ENCODE data around the gene CD200R1. TPM values are rescaled to one million over a fixed set of nuclear protein-coding genes. Genes with fewer than 3 reads are reported as not detected.

The CD200R1 gene
- total RNA-seq, 1 donor, result under 0.01 TPM

- no peak for TF ChIP-seq CTCF (IDR thresholded peaks at IDR 0.05; ENCODE audit: extremely low read depth, low read depth, low read length)
- Histone ChIP-seq H3K36me3 (ENCODE audit: insufficient read depth, low read length) (no peaks in the 10 kb centered on the region), H3K27ac (ENCODE audit: low read depth, low read length) (no peak overlapping the region), H3K4me1 (ENCODE audit: insufficient read depth, low read length) (no peaks in the 10 kb centered on the region), H3K9me3 (ENCODE audit: low read depth, low read length) (no peaks in the 10 kb centered on the region), H2AFZ (ENCODE audit: low read length) (no peak overlapping the region), H3K4me3 (ENCODE audit: insufficient read depth, low read length) (no peak overlapping the region), H3K4me2 (ENCODE audit: insufficient read depth, low read length) (no peak overlapping the region), H4K20me1 (ENCODE audit: insufficient read depth, low read length) (no peaks in the 10 kb centered on the region), H3K79me2 (ENCODE audit: insufficient read depth, low read length) (no peaks in the 10 kb centered on the region), H3K27me3 (ENCODE audit: insufficient read depth, low read length) (peaks cover 20% of the 10 kb centered on the region)
- DNase-seq (ENCODE audit: insufficient read length, low spot score, missing footprints), result no peak
These were observed 9.2 kb downstream of the CD200R1 start for GRCh38 chr3:112965656-112966055.

GRCh38 chr3:112963683-112964082, 11.2 kb downstream of the CD200R1 start:
- no peak overlapping the region for H3K27ac ChIP-seq (ENCODE audit: low read depth, low read length)
- no peaks in the 10 kb centered on the region for H3K4me1 ChIP-seq (ENCODE audit: insufficient read depth, low read length)
- H3K4me3 ChIP-seq (ENCODE audit: insufficient read depth, low read length), result no peak overlapping the region
- H3K36me3 ChIP-seq (ENCODE audit: insufficient read depth, low read length), result no peaks in the 10 kb centered on the region
- H3K9me3 ChIP-seq (ENCODE audit: low read depth, low read length), result no peaks in the 10 kb centered on the region
- H3K27me3 ChIP-seq (ENCODE audit: insufficient read depth, low read length), result peaks cover 28% of the 10 kb centered on the region
- no peak overlapping the region for H2AFZ ChIP-seq (ENCODE audit: low read length)
- no peak for TF ChIP-seq CTCF (IDR thresholded peaks at IDR 0.05; ENCODE audit: extremely low read depth, low read depth, low read length)
- no peak for DNase-seq (ENCODE audit: insufficient read length, low spot score, missing footprints)
- H3K4me2 ChIP-seq (ENCODE audit: insufficient read depth, low read length), result no peak overlapping the region
- H4K20me1 ChIP-seq (ENCODE audit: insufficient read depth, low read length), result no peaks in the 10 kb centered on the region
- H3K79me2 ChIP-seq (ENCODE audit: insufficient read depth, low read length), result no peaks in the 10 kb centered on the region

- Histone ChIP-seq H4K20me1 (ENCODE audit: insufficient read depth, low read length) (no peaks in the 10 kb centered on the region), H3K27me3 (ENCODE audit: insufficient read depth, low read length) (peaks cover 14% of the 10 kb centered on the region), H3K36me3 (ENCODE audit: insufficient read depth, low read length) (no peaks in the 10 kb centered on the region), H3K4me3 (ENCODE audit: insufficient read depth, low read length) (no peak overlapping the region), H3K79me2 (ENCODE audit: insufficient read depth, low read length) (no peaks in the 10 kb centered on the region), H2AFZ (ENCODE audit: low read length) (no peak overlapping the region), H3K9me3 (ENCODE audit: low read depth, low read length) (no peaks in the 10 kb centered on the region), H3K4me1 (ENCODE audit: insufficient read depth, low read length) (no peaks in the 10 kb centered on the region), H3K27ac (ENCODE audit: low read depth, low read length) (no peak overlapping the region), H3K4me2 (ENCODE audit: insufficient read depth, low read length) (no peak overlapping the region)
- no peak for DNase-seq (ENCODE audit: insufficient read length, low spot score, missing footprints)
- TF ChIP-seq CTCF (IDR thresholded peaks at IDR 0.05; ENCODE audit: extremely low read depth, low read depth, low read length), result no peak
These were observed 15.9 kb downstream of the CD200R1 start for GRCh38 chr3:112958811-112959560.

GRCh38 chr3:112956351-112956750, 18.6 kb downstream of the CD200R1 start:
- H3K4me3 ChIP-seq (ENCODE audit: insufficient read depth, low read length), result no peak overlapping the region
- no peak for DNase-seq (ENCODE audit: insufficient read length, low spot score, missing footprints)
- no peaks in the 10 kb centered on the region for H3K9me3 ChIP-seq (ENCODE audit: low read depth, low read length)
- no peak overlapping the region for H2AFZ ChIP-seq (ENCODE audit: low read length)
- no peaks in the 10 kb centered on the region for H4K20me1 ChIP-seq (ENCODE audit: insufficient read depth, low read length)
- no peak overlapping the region for H3K4me2 ChIP-seq (ENCODE audit: insufficient read depth, low read length)
- H3K36me3 ChIP-seq (ENCODE audit: insufficient read depth, low read length), result no peaks in the 10 kb centered on the region
- no peak overlapping the region for H3K27ac ChIP-seq (ENCODE audit: low read depth, low read length)
- H3K79me2 ChIP-seq (ENCODE audit: insufficient read depth, low read length), result no peaks in the 10 kb centered on the region
- H3K4me1 ChIP-seq (ENCODE audit: insufficient read depth, low read length), result no peaks in the 10 kb centered on the region
- TF ChIP-seq CTCF (IDR thresholded peaks at IDR 0.05; ENCODE audit: extremely low read depth, low read depth, low read length), result no peak
- H3K27me3 ChIP-seq (ENCODE audit: insufficient read depth, low read length), result peaks cover 14% of the 10 kb centered on the region

Data from osteoblast (primary cell).